ENCODE data around the gene CD79A.

CD79A gene

DNA sequence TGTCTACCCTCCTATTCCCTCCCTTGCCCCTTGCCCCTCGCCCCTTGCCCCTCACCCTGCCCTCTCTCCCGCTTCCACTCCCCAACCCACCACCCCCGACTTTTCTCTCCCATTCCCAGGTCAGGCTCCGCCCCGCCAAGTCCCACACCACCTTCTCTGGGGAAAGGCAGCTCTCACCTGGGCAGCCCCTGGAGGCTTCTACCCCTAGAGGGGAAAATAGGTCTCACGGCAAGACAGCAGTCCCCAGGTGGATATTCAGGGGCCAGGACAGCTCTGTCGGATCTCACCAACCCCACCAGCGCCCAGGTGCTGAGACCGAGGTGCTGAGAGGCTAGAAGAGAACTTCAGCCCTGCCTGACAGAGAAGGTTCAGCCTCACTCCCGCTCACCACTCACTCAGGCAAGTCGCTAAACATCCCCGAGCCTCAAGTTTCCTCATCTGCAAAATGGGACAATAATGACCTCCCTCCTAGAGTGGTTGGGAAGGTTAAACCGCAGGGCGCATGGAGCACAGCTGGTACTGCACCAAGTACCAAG lies 52.5 kb downstream of the CD79A start:
- no peak for FAIRE-seq
- no peak for DNase-seq (ENCODE audit: insufficient read length, low spot score)

- FAIRE-seq, result no peak
- no peak for DNase-seq (ENCODE audit: insufficient read length, low spot score)
Measured at GRCh38 chr19:41930322-41930722, 53.2 kb downstream of the CD79A start.

Data from GM19239 (cell line).